Hepatocyte (in vitro differentiated cells): Measurements from ENCODE around the gene RAB11FIP3.

Experiments
- CTCF ChIP-seq: fragments of 200-600 bp; sonication (generic); IDR thresholded peaks from 2 replicates; pipeline ENCODE4 v1.5.1; 2016; ENCODE audit warnings: antibody characterized with exemption, mild to moderate bottlenecking; ENCODE audit not compliant: poor library complexity
- EZH2 ChIP-seq: fragments of 200-600 bp; sonication (generic); IDR thresholded peaks from 2 replicates; pipeline ENCODE4 v1.6.1; 2016; ENCODE audit warnings: antibody characterized with exemption, mild to moderate bottlenecking, borderline replicate concordance

GRCh38 chr16:535446-536405, 110.3 kb downstream of the RAB11FIP3 start:
- no peak for TF ChIP-seq EZH2
- TF ChIP-seq CTCF = no peak
